Measurements from ENCODE around the gene KRT5.

- TF ChIP-seq CTCF (IDR thresholded peaks at IDR 0.05) (no peak), POLR2A (IDR thresholded peaks at IDR 0.05) (no peak)
These were observed 55.3 kb downstream of the KRT5 start for GRCh38 chr12:52464897-52465296.

Data from body of pancreas (tissue), 4 donors.